Trophoblast cell (in vitro differentiated cells and primary cell): ENCODE results near the gene RPAP2.

ENCODE experiments used
- DNase-seq, 2 donors: peaks; one replicate each; pipeline ENCODE4 v3.0.0-alpha.2; 2016
- H2AFZ ChIP-seq: 2 replicates; pipeline ENCODE4 v1.6.1; 2013; ENCODE audit warnings: low read length, moderate library complexity, mild to moderate bottlenecking; ENCODE audit not compliant: insufficient read depth, poor library complexity
- H2AK5ac ChIP-seq: 2 replicates; pipeline ENCODE4 v1.6.1; 2013; ENCODE audit warnings: mild to moderate bottlenecking, low read length
- H2BK120ac ChIP-seq: 2 replicates; pipeline ENCODE4 v1.6.1; 2013; ENCODE audit warnings: low read length, mild to moderate bottlenecking, moderate library complexity; ENCODE audit not compliant: insufficient read depth, poor library complexity
- H2BK12ac ChIP-seq: 2 replicates; pipeline ENCODE4 v1.6.1; 2013; ENCODE audit warnings: mild to moderate bottlenecking, low read length, moderate library complexity
- H2BK5ac ChIP-seq: 2 replicates; pipeline ENCODE4 v1.6.1; 2013; ENCODE audit warnings: low read length, low read depth, moderate library complexity, mild to moderate bottlenecking; ENCODE audit not compliant: poor library complexity
- H3K14ac ChIP-seq: 2 replicates; pipeline ENCODE4 v1.6.1; 2013; ENCODE audit warnings: mild to moderate bottlenecking, low read length
- H3K18ac ChIP-seq: 2 replicates; pipeline ENCODE4 v1.6.1; 2013; ENCODE audit warnings: mild to moderate bottlenecking, low read length
- H3K23ac ChIP-seq: 2 replicates; pipeline ENCODE4 v1.6.1; 2013; ENCODE audit warnings: low read length
- H3K27ac ChIP-seq: 2 replicates; pipeline ENCODE4 v1.5.1; 2013; ENCODE audit warnings: low read depth, mild to moderate bottlenecking, inconsistent platforms, low read length, moderate library complexity
- H3K27me3 ChIP-seq: 2 replicates; pipeline ENCODE4 v1.6.1; 2013; ENCODE audit warnings: inconsistent platforms, mild to moderate bottlenecking, low read length, moderate library complexity; ENCODE audit not compliant: insufficient read depth
- H3K36me3 ChIP-seq, 2 experiments: 1 replicate in 1 of 2; 2 replicates in 1 of 2; pipeline ENCODE4 v1.6.1; 2013; ENCODE audit warnings: low read length in 2 of 2, mild to moderate bottlenecking in 2 of 2, moderate library complexity in 1 of 2; ENCODE audit not compliant: insufficient read depth in 2 of 2, control insufficient read depth in 1 of 2
- H3K4ac ChIP-seq: 2 replicates; pipeline ENCODE4 v1.6.1; 2013; ENCODE audit warnings: low read depth, mild to moderate bottlenecking, low read length, moderate library complexity
- H3K4me1 ChIP-seq, 2 experiments: 1 replicate in 1 of 2; 2 replicates in 1 of 2; pipeline ENCODE4 v1.6.1; 2013; ENCODE audit warnings: low read length in 2 of 2, mild to moderate bottlenecking in 2 of 2, moderate library complexity in 1 of 2; ENCODE audit not compliant: insufficient read depth in 2 of 2, control insufficient read depth in 1 of 2
- H3K4me2 ChIP-seq: 2 replicates; pipeline ENCODE4 v1.6.1; 2013; ENCODE audit warnings: inconsistent platforms, mild to moderate bottlenecking, low read length, moderate library complexity
- H3K4me3 ChIP-seq: 2 replicates; pipeline ENCODE4 v1.5.1; 2013; ENCODE audit warnings: mild to moderate bottlenecking, low read depth, low read length, inconsistent platforms
- H3K79me1 ChIP-seq: one replicate; pipeline ENCODE4 v1.6.1; 2013; ENCODE audit warnings: low read length
- H3K79me2 ChIP-seq: 2 replicates; pipeline ENCODE4 v1.6.1; 2013; ENCODE audit warnings: low read length, mild to moderate bottlenecking; ENCODE audit not compliant: control insufficient read depth, insufficient read depth, poor library complexity
- H3K9ac ChIP-seq: 2 replicates; pipeline ENCODE4 v1.6.1; 2013; ENCODE audit warnings: mild to moderate bottlenecking, low read length
- H3K9me3 ChIP-seq: 2 replicates; pipeline ENCODE4 v1.6.1; 2013; ENCODE audit warnings: low read depth, mild to moderate bottlenecking, control low read depth, inconsistent platforms, low read length; ENCODE audit not compliant: insufficient read depth
- H4K12ac ChIP-seq: 2 replicates; pipeline ENCODE4 v1.6.1; 2013; ENCODE audit warnings: low read depth, mild to moderate bottlenecking, low read length, moderate library complexity
- H4K8ac ChIP-seq: 2 replicates; pipeline ENCODE4 v1.6.1; 2013; ENCODE audit warnings: low read depth, mild to moderate bottlenecking, low read length, moderate library complexity
- H4K91ac ChIP-seq: one replicate; pipeline ENCODE4 v1.6.1; 2013; ENCODE audit warnings: low read depth, mild to moderate bottlenecking, low read length, moderate library complexity
- WGBS: extraction: QIAGEN DNeasy Blood & Tissue Kit; methylation state at CpG from one replicate; pipeline ENCODE4 v1.1.7; 2013; ENCODE audit warnings: missing lambda C conversion rate; ENCODE audit not compliant: insufficient read length, insufficient coverage; ENCODE audit errors: extremely low coverage; 5-methylcytosine and 5-hydroxymethylcytosine counted together

Gene RPAP2

DNA sequence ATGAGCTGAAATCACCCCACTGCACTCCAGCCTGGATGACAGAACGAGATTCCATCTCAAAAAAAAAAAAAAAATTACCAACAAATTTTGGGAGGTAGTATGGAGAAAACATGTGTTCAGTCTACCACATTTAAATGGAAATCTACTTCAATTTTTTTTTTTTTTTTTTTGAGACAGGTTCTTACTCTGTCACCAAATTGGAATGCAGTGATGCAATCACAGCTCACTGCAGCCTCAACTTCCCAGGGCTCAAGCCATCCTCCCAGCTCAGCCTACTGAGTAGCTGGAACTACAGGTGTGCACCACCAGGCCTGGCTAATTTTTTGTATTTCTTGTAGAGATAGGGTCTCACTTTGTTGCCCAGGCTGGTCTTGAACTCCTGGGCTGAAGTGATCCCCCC lies 105.8 kb downstream of the RPAP2 start:
- Histone ChIP-seq H3K4ac (no peak overlapping the region), H2BK12ac (no peak overlapping the region), H3K9me3 (peaks cover 10% of the 10 kb centered on the region), H2BK120ac (no peak overlapping the region), H2AFZ (no peak overlapping the region), H4K12ac (no peak overlapping the region), H3K4me2 (no peak overlapping the region), H3K18ac (no peak overlapping the region), H3K79me1 (no peaks in the 10 kb centered on the region), H3K79me2 (no peaks in the 10 kb centered on the region), H3K36me3 (no peaks in the 10 kb centered on the region), H4K91ac (no peak overlapping the region), H3K9ac (no peak overlapping the region), H2BK5ac (no peak overlapping the region), H3K4me1 (peaks cover 2% of the 10 kb centered on the region in 2 experiments), H3K4me3 (no peak overlapping the region), H3K27ac (no peak overlapping the region), H2AK5ac (no peak overlapping the region), H3K27me3 (no peaks in the 10 kb centered on the region), H3K14ac (no peak overlapping the region), H3K23ac (no peak overlapping the region), H4K8ac (no peak overlapping the region)
- WGBS: no CpG with 5 or more reads among the region's 1 CpG
- peak; percentile 30 to 70 for DNase-seq

DNA sequence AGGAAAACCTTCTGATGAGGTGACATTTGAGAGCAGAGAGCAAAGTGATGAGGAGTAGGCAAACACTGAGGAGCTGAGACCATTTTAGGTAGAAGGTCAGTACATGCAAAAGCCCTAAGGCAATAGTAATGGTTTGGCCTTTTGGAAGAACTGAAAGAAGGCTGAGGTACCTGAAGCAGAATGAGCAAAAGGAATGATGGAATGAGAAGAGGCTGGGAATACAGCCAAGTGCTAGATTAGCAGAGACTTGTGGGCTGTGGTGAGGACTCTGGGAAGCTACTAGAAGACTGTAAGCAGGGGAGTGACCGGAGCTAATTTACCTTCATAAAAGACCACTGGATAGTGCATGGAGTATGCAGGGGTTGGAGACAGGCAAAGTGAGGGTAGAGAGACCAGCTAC lies 110.0 kb downstream of the RPAP2 start:
- Histone ChIP-seq H3K14ac (no peak overlapping the region), H3K4me1 (peaks cover 0 to 2% of the 10 kb centered on the region in 2 experiments), H2AFZ (no peak overlapping the region), H3K4ac (no peak overlapping the region), H4K12ac (no peak overlapping the region), H4K91ac (no peak overlapping the region), H4K8ac (no peak overlapping the region), H3K79me2 (no peaks in the 10 kb centered on the region), H3K27ac (no peak overlapping the region), H3K36me3 (no peaks in the 10 kb centered on the region), H3K27me3 (no peaks in the 10 kb centered on the region), H2BK5ac (no peak overlapping the region), H3K4me2 (no peak overlapping the region), H3K79me1 (no peaks in the 10 kb centered on the region), H3K9me3 (no peaks in the 10 kb centered on the region), H2BK12ac (no peak overlapping the region), H2AK5ac (no peak overlapping the region), H2BK120ac (no peak overlapping the region), H3K9ac (no peak overlapping the region), H3K23ac (no peak overlapping the region), H3K18ac (no peak overlapping the region), H3K4me3 (no peak overlapping the region)
- no CpG with 5 or more reads among the region's 1 CpG for WGBS
- DNase-seq: no peak

DNA sequence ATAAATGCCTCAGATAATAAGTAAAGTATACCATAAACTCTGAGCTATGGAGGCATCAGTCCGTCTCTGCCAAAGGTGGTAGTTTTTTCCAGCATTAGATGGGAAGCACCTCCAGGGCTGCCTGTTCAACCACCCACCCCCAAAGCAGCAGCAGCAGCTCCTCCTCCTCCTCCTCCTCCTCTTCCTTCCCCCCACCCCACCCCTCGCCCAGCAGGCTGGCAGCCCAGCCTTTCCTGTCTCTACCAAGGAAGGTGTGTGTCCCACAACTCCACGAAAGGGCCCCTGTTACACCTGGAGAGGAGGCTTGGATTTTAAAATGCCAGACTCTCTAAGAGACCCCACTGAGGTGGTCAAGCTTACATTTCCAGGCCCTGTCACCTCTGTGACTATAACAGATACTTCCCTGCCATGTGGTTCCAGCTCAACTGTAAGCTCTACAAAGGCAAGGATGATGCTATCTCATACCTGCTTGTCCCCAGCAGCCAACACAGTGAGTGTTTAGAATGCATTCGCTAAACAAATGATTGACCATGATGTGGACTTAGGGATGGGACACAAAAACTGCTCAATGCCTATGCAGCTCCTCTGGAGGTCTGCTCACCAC lies 111.2 kb downstream of the RPAP2 start:
- Histone ChIP-seq H3K36me3 (no peaks in the 10 kb centered on the region), H3K9me3 (no peaks in the 10 kb centered on the region), H3K18ac (no peak overlapping the region), H3K4me2 (no peak overlapping the region), H4K12ac (no peak overlapping the region), H3K27me3 (no peaks in the 10 kb centered on the region), H3K14ac (no peak overlapping the region), H4K8ac (no peak overlapping the region), H2BK12ac (no peak overlapping the region), H3K9ac (no peak overlapping the region), H3K4ac (no peak overlapping the region), H2BK120ac (no peak overlapping the region), H3K4me3 (no peak overlapping the region), H2BK5ac (no peak overlapping the region), H3K79me2 (no peaks in the 10 kb centered on the region), H2AFZ (no peak overlapping the region), H2AK5ac (no peak overlapping the region), H4K91ac (no peak overlapping the region), H3K23ac (no peak overlapping the region), H3K27ac (no peak overlapping the region), H3K4me1 (no peaks in the 10 kb centered on the region), H3K79me1 (no peaks in the 10 kb centered on the region)
- no peak for DNase-seq
- no CpG with 5 or more reads among the region's 4 CpGs for WGBS

GRCh38 chr1:92410706-92411105 lies 111.8 kb downstream of the RPAP2 start:
- no peaks in the 10 kb centered on the region for H3K79me1 ChIP-seq
- H4K91ac ChIP-seq: no peak overlapping the region
- no peak overlapping the region for H2BK5ac ChIP-seq
- H2AK5ac ChIP-seq: no peak overlapping the region
- no peak overlapping the region for H3K4me2 ChIP-seq
- no peak overlapping the region for H3K14ac ChIP-seq
- no CpG with 5 or more reads among the region's 3 CpGs for WGBS
- DNase-seq: no peak
- no peak overlapping the region for H3K18ac ChIP-seq
- no peak overlapping the region for H3K27ac ChIP-seq
- no peak overlapping the region for H3K23ac ChIP-seq
- no peak overlapping the region for H3K4ac ChIP-seq
- H2BK12ac ChIP-seq: no peak overlapping the region
- no peaks in the 10 kb centered on the region for H3K79me2 ChIP-seq
- H2BK120ac ChIP-seq: no peak overlapping the region
- H4K12ac ChIP-seq: no peak overlapping the region
- H3K9ac ChIP-seq: no peak overlapping the region
- no peaks in the 10 kb centered on the region for H3K9me3 ChIP-seq
- H3K4me3 ChIP-seq: no peak overlapping the region
- H3K36me3 ChIP-seq: no peaks in the 10 kb centered on the region
- H2AFZ ChIP-seq: no peak overlapping the region
- H4K8ac ChIP-seq: no peak overlapping the region
- H3K4me1 ChIP-seq: no peaks in the 10 kb centered on the region
- H3K27me3 ChIP-seq: no peaks in the 10 kb centered on the region
